Eye (tissue), 1 donor: Measurements from ENCODE around the gene USF3.
"Not testable (repeated sequence)": the region's sequence is repeated elsewhere in the genome, so short reads cannot be mapped to it uniquely, and the experiment has no call there.

Experiments
- DNase-seq: peaks from one replicate; pipeline ENCODE4 v3.0.0-alpha.2; 2015

Gene USF3

DNA sequence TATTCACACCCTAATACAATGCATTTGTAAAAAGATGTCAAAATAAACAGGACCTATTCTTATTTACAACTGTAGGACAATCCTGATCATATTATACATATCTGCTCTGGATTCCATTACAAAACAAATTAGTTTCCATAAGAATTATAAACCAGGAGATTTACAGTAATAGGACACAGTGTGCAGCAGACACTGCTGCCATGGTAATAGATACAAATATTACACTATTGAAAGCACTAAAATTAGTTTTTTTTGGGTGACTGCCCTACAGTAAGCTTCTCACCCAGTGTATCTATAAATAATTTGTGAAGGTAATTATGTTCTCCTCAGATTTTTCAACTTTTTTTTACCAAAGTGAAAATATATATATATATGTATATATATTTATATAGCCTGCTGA is 47.9 kb downstream of the USF3 start:
- no peak for DNase-seq

GRCh38 chr3:113643583-113643982 is 52.9 kb downstream of the USF3 start:
- DNase-seq: no peak

GRCh38 chr3:113638910-113639309 is 57.5 kb downstream of the USF3 start:
- no peak for DNase-seq

GRCh38 chr3:113637756-113638155 is 58.7 kb downstream of the USF3 start:
- DNase-seq: no peak

- DNase-seq: not testable (repeated sequence)
Observed at GRCh38 chr3:113636034-113636433, 60.4 kb downstream of the USF3 start.

DNA sequence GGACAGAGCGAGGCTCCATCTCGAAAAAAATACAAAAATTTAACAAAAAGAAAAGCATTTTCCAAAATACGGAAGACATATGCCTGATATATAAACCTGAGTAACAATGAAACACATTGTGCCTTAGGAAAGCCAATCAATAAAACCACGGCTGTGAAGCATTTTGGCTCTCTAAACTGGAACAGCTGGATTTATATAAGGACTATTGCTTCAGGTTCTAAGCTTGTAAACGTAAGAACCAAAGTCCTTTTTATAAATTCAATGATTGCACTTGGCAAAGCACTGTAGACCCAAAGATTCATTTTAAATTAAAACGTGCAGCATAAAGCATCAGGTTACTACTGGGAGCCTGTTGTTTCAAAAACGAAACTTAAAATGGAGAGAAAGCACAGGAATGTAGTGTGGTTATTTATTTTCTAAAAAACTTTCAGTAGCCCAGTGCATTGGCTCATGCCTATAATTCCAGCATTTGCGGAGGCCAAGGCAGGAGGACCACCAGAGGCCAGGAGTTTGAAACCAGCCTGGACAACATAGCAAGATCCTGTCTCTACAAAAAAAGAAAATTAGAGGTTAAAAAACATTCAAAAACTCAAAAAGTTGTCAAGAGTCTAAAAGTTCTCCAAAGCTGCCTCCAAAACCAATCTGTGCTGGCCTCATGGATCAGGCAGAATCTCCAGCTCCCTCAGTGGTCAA is 61.5 kb downstream of the USF3 start:
- DNase-seq: no peak

DNA sequence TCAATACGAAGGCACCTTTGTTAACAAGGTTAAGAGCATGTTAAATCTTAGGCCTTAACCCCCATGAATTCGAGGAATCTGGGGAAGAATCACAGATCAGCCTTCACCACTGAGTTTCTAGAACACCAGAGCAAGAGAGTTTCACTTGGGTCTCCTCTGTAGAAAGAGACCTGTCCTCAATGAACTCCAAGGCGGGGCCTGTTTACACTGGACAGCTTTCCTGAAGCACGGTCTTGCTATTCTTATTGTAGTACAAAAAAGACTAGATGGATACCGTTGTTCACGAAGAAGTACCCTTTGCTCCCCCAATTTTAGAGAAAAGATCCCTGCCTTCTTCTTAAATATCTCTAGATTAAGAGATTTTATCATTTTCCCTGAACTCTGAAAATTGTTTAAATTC is 64.9 kb downstream of the USF3 start:
- no peak for DNase-seq

- DNase-seq: no peak
Observed at GRCh38 chr3:113630956-113631542, 65.4 kb downstream of the USF3 start.

- DNase-seq: no peak
Observed at GRCh38 chr3:113629584-113630421, 66.6 kb downstream of the USF3 start.

DNA sequence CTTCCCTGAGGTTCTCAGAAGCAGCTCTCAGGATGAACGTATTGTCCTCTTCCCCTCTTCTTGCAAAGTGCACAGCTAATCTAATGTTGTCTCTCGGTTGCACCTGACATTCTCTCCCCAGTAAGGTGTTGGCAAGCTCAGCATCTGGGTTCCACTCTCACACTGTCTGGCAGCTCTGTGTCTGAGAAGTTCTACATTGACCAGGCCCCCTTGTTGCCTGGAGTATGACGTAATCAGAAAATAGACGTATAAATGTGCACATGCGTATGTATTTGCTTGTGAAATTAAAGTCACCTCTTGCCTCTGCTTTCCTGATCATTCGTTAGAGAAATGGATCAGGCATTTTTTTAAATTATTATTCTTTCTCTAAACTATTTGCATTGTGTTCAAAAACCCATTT is 67.7 kb downstream of the USF3 start:
- no peak for DNase-seq

- no peak for DNase-seq
Observed at GRCh38 chr3:113628316-113628715, 68.1 kb downstream of the USF3 start.

- peak; percentile 58 for DNase-seq
Observed at GRCh38 chr3:113626503-113627371, 69.7 kb downstream of the USF3 start.

DNA sequence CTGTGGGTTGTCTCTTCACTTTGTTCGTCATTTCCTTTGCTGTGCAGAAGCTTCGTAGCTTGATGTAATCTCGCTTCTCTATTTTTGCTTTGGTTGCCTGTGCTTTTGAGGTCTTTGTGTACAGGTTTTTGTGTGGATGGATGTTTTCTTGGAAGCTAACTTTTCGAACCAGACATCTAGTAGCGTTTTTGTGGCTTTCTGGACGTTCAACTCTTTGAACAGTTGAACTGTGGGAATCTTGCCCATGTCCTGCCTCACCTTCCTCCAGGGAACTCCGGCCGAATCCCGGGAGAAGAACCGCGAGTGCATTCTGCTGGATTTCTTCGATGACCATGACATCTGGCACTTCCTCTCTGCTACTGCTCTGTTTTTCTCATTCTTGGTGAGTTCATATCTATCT is 70.6 kb downstream of the USF3 start:
- no peak for DNase-seq

GRCh38 chr3:113623811-113624210 is 72.6 kb downstream of the USF3 start:
- DNase-seq: no peak

- DNase-seq: no peak
Observed at GRCh38 chr3:113623324-113623723, 73.1 kb downstream of the USF3 start.

- DNase-seq: no peak
Observed at GRCh38 chr3:113620091-113620490, 76.4 kb downstream of the USF3 start.

- DNase-seq: no peak
Observed at GRCh38 chr3:113617726-113618125, 78.7 kb downstream of the USF3 start.

- no peak for DNase-seq
Observed at GRCh38 chr3:113615976-113616375, 80.5 kb downstream of the USF3 start.

GRCh38 chr3:113614402-113614801 is 82.0 kb downstream of the USF3 start:
- no peak for DNase-seq

DNA sequence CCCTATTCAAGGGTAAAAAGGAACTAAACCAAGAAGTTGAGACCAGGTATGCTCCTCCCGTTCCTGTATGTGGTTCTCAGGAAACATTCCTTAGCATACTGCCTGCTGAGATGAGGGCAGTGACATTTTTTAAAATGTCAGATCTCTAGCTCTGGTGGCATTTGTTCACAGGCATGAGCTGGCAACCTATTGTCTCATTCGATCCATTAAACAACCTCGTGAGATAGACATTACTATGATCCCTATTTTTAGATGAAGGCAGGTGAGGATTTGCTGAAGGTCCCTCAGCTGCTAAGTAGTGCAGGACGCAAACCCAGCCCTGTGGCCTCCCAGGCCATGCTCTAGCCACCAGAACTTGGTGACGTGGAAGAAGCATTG is 89.2 kb downstream of the USF3 start:
- no peak for DNase-seq

DNA sequence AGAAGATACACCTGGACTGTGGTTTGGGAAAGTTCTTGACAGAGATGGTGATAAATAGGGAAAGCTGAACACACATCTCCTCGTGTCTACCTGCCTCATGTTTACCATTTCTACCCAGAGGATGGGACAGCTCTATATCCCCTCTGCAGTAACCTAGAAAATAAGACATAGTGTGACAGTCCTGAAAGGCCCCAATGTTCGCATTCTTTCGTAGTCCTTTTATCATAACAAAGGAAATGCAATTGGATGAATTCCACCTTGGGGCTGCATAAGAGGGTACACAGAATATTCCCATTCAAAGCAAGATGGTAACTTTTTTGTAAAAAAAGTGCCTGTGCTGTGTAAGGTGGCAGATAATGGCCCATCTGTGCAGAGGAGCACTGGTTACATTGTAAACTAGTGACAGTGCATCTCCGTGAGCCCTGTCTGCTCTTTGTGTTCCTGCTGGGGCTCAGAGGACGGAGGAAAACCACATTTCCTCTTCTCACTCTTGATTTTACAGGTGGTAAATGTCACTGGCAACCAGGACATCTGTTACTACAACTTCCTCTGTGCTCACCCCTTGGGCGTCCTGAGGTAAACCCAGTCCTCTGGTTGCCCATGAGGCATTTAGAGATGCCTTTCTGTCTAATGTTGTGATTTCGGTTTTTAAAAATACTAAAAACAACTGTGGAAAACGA is 89.8 kb downstream of the USF3 start:
- no peak for DNase-seq

DNA sequence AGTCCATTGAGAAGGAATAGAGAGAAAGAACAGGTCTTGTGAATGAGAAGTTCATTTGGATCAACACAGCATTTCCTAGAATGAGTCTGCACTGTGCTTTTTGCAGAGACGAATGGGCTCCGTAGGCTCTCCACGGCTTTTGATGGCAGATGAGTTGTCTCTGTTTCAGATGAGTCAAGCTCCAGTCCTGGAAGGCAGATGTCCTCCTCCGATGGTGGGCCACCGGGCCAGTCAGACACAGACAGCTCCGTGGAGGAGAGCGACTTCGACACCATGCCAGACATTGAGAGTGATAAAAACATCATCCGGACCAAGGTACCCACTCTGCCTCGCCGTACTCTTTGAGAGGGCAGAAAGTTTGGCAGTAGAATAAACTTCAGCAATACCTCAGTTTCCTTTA is 93.6 kb downstream of the USF3 start:
- DNase-seq: no peak

DNA sequence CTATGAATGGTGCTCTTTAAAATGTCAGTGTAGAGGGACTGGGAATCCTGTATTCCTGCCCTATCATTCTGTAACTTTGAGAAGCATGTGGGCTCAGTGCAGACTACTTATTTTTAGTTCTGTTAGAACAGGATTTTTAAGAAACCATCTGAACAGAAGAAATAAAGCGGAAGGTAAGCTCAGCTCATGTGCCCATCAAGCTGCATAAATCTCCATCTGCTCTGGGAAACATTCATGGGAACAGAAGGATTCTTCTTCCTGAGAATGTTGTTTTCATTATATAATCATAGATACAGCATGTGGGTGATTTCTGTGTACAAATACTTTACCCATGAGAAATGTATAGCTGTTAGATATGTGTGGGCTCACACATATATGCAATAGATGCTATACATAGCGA is 94.2 kb downstream of the USF3 start:
- DNase-seq: no peak
